Liver (tissue), 9 donors: Measurements from ENCODE around the gene ADGRF3. TPM values are rescaled to one million over a fixed set of nuclear protein-coding genes. Genes with fewer than 3 reads are reported as not detected.
"Not testable (repeated sequence)": the region's sequence is repeated elsewhere in the genome, so short reads cannot be mapped to it uniquely, and the experiment has no call there.

Source experiments
- DNase-seq: peaks from one replicate; pipeline ENCODE4 v3.0.0-alpha.2; 2017; ENCODE audit warnings: low spot score
- H3K27ac ChIP-seq, 2 donors: one replicate each; pipeline ENCODE4 v1.7.0; 2013; ENCODE audit warnings: inconsistent platforms in 2 of 2, low read length in 2 of 2, control low read depth in 1 of 2, low read depth in 1 of 2, mild to moderate bottlenecking in 1 of 2
- H3K27me3 ChIP-seq, 4 donors: one replicate each; pipeline versions ENCODE4 v1.6.1 to v1.7.0; 2013; ENCODE audit warnings: low read length in 3 of 4, inconsistent platforms in 1 of 4, mild to moderate bottlenecking in 1 of 4, moderate library complexity in 1 of 4; ENCODE audit not compliant: control insufficient read depth in 4 of 4, insufficient read depth in 4 of 4
- H3K36me3 ChIP-seq, 4 donors: one replicate each; pipeline versions ENCODE4 v1.6.1 to v1.7.0; 2013; ENCODE audit warnings: low read length in 3 of 4, mild to moderate bottlenecking in 3 of 4, low read depth in 1 of 4, moderate library complexity in 1 of 4; ENCODE audit not compliant: control insufficient read depth in 4 of 4, insufficient read depth in 3 of 4
- H3K4me1 ChIP-seq, 4 donors: one replicate each; pipeline versions ENCODE4 v1.6.1 to v1.7.0; 2013; ENCODE audit warnings: low read length in 3 of 4, mild to moderate bottlenecking in 3 of 4, moderate library complexity in 1 of 4; ENCODE audit not compliant: control insufficient read depth in 4 of 4, insufficient read depth in 4 of 4
- H3K4me3 ChIP-seq, 3 donors: one replicate each; pipeline versions ENCODE4 v1.6.1 to v1.7.0; 2013; ENCODE audit warnings: low read length in 3 of 3, control low read depth in 1 of 3, low read depth in 1 of 3, mild to moderate bottlenecking in 1 of 3
- H3K9ac ChIP-seq, 2 donors: one replicate each; pipeline ENCODE4 v1.7.0; 2013; ENCODE audit warnings: low read length in 2 of 2, mild to moderate bottlenecking in 2 of 2, moderate library complexity in 2 of 2, control low read depth in 1 of 2, low read depth in 1 of 2
- H3K9me3 ChIP-seq, 4 donors: one replicate each; pipeline versions ENCODE4 v1.6.1 to v1.7.0; 2013; ENCODE audit warnings: low read length in 3 of 4; ENCODE audit not compliant: control insufficient read depth in 4 of 4
- ATF3 ChIP-seq: IDR thresholded peaks from 2 replicates; pipeline ENCODE4 v1.6.1; 2016; ENCODE audit warnings: antibody characterized with exemption
- CTCF ChIP-seq: fragments of 150-350 bp; IDR thresholded peaks from 2 replicates; pipeline ENCODE4 v1.5.1; 2017; ENCODE audit warnings: improper control_type of control experiment, low read depth, low read length; ENCODE audit not compliant: missing input control
- EGR1 ChIP-seq, 2 donors: IDR thresholded peaks; 2 replicates each; pipeline ENCODE4 v1.6.1; 2016 to 2018; ENCODE audit warnings: antibody characterized with exemption in 2 of 2, low read depth in 2 of 2
- FOXA1 ChIP-seq: IDR thresholded peaks from 2 replicates; pipeline ENCODE4 v1.6.1; 2016; ENCODE audit warnings: antibody characterized with exemption
- FOXA2 ChIP-seq: IDR thresholded peaks from 2 replicates; pipeline ENCODE4 v1.6.1; 2016; ENCODE audit warnings: antibody characterized with exemption
- GABPA ChIP-seq, 2 donors: IDR thresholded peaks in 1 of 2; conservative IDR thresholded peaks in 1 of 2; 2 replicates each; pipeline ENCODE4 v1.6.1; 2016; ENCODE audit warnings: antibody characterized with exemption in 2 of 2, mild to moderate bottlenecking in 1 of 2, moderate library complexity in 1 of 2
- HNF4A ChIP-seq, 2 donors: conservative IDR thresholded peaks; 2 replicates each; pipeline ENCODE4 v1.6.1; 2016; ENCODE audit warnings: antibody characterized with exemption in 2 of 2, mild to moderate bottlenecking in 2 of 2
- HNF4G ChIP-seq: IDR thresholded peaks from 2 replicates; pipeline ENCODE4 v1.6.1; 2016; ENCODE audit warnings: antibody characterized with exemption
- MAX ChIP-seq: IDR thresholded peaks from 2 replicates; pipeline ENCODE4 v1.6.1; 2016; ENCODE audit warnings: antibody characterized with exemption
- NR2F2 ChIP-seq: IDR thresholded peaks from 2 replicates; pipeline ENCODE4 v1.6.1; 2016; ENCODE audit warnings: antibody characterized with exemption
- RAD21 ChIP-seq, 2 donors: IDR thresholded peaks; 2 replicates each; pipeline ENCODE4 v1.6.1; 2016; ENCODE audit warnings: antibody characterized with exemption in 2 of 2, mild to moderate bottlenecking in 2 of 2
- REST ChIP-seq: IDR thresholded peaks from 2 replicates; pipeline ENCODE4 v1.6.1; 2016; ENCODE audit warnings: antibody characterized with exemption, mild to moderate bottlenecking
- RXRA ChIP-seq, 2 donors: IDR thresholded peaks; 2 replicates each; pipeline ENCODE4 v1.6.1; 2017 to 2018; ENCODE audit warnings: antibody characterized with exemption in 2 of 2, mild to moderate bottlenecking in 1 of 2
- SP1 ChIP-seq: IDR thresholded peaks from 2 replicates; pipeline ENCODE4 v1.6.1; 2018; ENCODE audit warnings: antibody characterized with exemption, mild to moderate bottlenecking
- TAF1 ChIP-seq: conservative IDR thresholded peaks from 2 replicates; pipeline ENCODE4 v1.6.1; 2016; ENCODE audit warnings: antibody characterized with exemption, mild to moderate bottlenecking
- YY1 ChIP-seq: IDR thresholded peaks from 2 replicates; pipeline ENCODE4 v1.6.1; 2016; ENCODE audit warnings: antibody characterized with exemption, mild to moderate bottlenecking
- WGBS: extraction: QIAGEN DNeasy Blood & Tissue Kit; methylation state at CpG from one replicate; pipeline ENCODE4 v1.1.7; 2013; 5-methylcytosine and 5-hydroxymethylcytosine counted together
- polyA plus RNA-seq, 2 donors: library from polyadenylated mRNA; stranded (reverse) in 1 of 2; unstranded in 1 of 2; fragments of 200-250 nt in 1 of 2; fragments of >200 nt in 1 of 2; fragmentation: Nextera tagmentation in 1 of 2; extraction: Ambion mirVana in 1 of 2; gene quantifications; one replicate each; pipeline versions ENCODE4 v1.2.1 to v1.2.3, GENCODE V29; 2013 to 2015
- total RNA-seq, 2 donors: library from RNA; depleted of rRNA; stranded (reverse); fragments of >200 nt; gene quantifications; one replicate each; pipeline ENCODE4 v1.2.3, GENCODE V29; 2014
- donor health status: healthy.
- donor health status: healthy.
- donor health status: healthy.
- donor health status: healthy.
- donor health status: healthy.

ADGRF3 gene
- total and polyA plus RNA-seq, 4 donors, result 0.07 to 0.25 (median 0.10) TPM

- Histone ChIP-seq H3K9me3 (no peaks in the 10 kb centered on the region), H3K27me3 (no peaks in the 10 kb centered on the region), H3K4me1 (peaks cover 0 to 2% (median 0%) of the 10 kb centered on the region in 4 donors), H3K9ac (no peak overlapping the region), H3K27ac (no peak overlapping the region), H3K36me3 (no peaks in the 10 kb centered on the region), H3K4me3 (no peak overlapping the region)
- TF ChIP-seq HNF4A (conservative IDR thresholded peaks at IDR 0.05) (no peak), FOXA1 (no peak), REST (no peak), MAX (no peak), TAF1 (no peak), HNF4G (no peak), SP1 (no peak), FOXA2 (no peak), RXRA (IDR thresholded peaks at IDR 0.05) (no peak), CTCF (no peak), GABPA (IDR thresholded peaks at IDR 0.05 in 1 of 2, conservative IDR thresholded peaks at IDR 0.05 in 1 of 2) (no peak), YY1 (no peak), RAD21 (IDR thresholded peaks at IDR 0.05) (no peak), NR2F2 (no peak)
- no peak for DNase-seq
- WGBS, result 79% methylated on average over 4 of the region's 4 CpGs
These were observed 20.7 kb downstream of the ADGRF3 start for GRCh38 chr2:26325851-26326250.

GRCh38 chr2:26324903-26325302, 21.7 kb downstream of the ADGRF3 start:
- TF ChIP-seq REST (no peak), ATF3 (no peak), EGR1 (IDR thresholded peaks at IDR 0.05; ENCODE audit: low read depth in 2 of 2) (no peak), FOXA1 (no peak), FOXA2 (no peak), MAX (no peak), RXRA (IDR thresholded peaks at IDR 0.05) (no peak), YY1 (no peak), CTCF (no peak), HNF4G (no peak), HNF4A (conservative IDR thresholded peaks at IDR 0.05) (no peak)
- no peak overlapping the region for H3K4me3 ChIP-seq

GRCh38 chr2:26324479-26324878, 22.1 kb downstream of the ADGRF3 start:
- H3K9me3 ChIP-seq, H3K4me1 ChIP-seq, H3K36me3 ChIP-seq, H3K27me3 ChIP-seq, DNase-seq, H3K4me3 ChIP-seq, H3K9ac ChIP-seq, H3K27ac ChIP-seq: not testable (repeated sequence)

More at GRCh38 chr2:26324903-26325302, 21.7 kb downstream of the ADGRF3 start:
- Histone ChIP-seq H3K36me3 (no peaks in the 10 kb centered on the region), H3K9me3 (no peaks in the 10 kb centered on the region), H3K9ac (no peak overlapping the region), H3K4me1 (peaks cover 0 to 2% (median 0%) of the 10 kb centered on the region in 4 donors), H3K27me3 (no peaks in the 10 kb centered on the region), H3K27ac (no peak overlapping the region)
- WGBS, result 50% methylated on average over 3 of the region's 3 CpGs
- DNase-seq, result no peak
